DMS53 (cell line): Measurements from ENCODE around the gene NUMBL.

Experiments used
- DNase-seq: peaks from one replicate; lab custom pipeline; 2025; lab: John Stamatoyannopoulos, UW

NUMBL gene

GRCh38 chr19:40689339-40690049, 957 bp downstream of the NUMBL start:
- DNase-seq, result no peak

GRCh38 chr19:40688987-40689338, 1.5 kb downstream of the NUMBL start:
- no peak for DNase-seq

DNA sequence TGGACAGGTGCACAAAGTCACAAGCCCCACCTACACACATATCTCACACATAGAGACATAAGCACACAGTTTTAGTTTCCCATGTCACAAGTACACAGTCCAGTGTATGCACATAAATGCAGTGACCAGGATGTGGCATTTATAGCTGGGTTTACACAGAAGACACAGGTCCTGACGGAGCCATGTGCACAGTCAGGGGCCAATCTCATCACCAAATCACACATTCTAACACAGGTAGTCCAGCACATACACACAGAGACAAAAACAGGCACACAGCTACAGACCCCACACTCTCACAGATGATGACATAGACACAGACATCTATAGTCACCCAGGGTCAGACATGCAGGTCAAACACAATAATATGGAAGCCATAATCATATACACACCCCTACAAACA, 2.1 kb downstream of the NUMBL start:
- no peak for DNase-seq

DNA sequence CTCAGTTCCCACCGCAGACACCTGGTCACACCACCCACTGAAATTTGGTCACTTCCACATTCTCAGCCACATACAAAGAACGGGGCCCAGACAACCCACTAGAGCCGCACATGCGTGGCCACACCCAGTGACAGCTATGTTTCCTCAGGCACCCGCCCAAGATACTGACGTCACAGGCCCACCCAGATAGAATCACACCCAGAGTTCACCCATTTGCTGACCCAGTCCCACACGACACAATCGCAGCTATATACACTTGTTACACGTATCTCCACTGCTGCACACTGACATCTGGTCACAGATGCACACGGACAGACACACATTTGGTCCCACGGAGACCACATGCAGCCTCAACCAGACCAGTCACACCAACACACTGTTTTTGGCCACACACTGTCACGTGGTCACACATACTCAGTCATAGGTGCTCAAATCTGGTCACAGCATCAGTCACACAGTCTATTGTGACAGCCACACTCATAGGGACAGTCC, 2.9 kb downstream of the NUMBL start:
- DNase-seq, result no peak

DNA sequence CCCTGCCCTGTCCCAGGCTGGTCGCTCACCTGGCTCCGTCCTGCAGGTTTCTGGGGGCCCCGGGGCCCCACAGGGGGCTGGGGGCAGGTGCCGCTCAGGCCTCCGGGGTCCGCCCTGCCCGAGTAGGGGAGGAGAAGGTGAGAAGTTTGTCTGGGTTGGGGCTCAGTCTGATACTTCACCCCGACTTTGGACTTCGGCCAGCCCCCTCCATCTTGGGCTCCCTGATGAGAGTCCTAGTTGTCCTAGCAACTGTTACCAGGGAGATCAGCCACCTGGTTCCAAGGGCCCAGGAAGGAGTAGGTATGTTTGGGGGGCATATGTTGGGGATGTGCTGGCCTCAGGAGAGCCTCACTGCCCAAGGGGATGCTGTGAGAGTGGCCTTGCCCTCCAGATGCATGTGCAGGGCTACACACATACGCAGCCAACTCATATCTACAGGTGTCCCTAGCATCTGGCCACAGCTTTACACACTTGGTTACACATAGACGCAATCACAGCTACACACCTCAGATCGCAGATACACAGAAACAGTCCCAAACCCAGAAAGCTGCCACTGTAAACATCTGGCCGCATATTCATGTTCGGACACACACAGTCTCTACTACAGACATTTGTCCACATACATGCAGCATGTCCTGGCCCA, 3.4 kb downstream of the NUMBL start:
- no peak for DNase-seq

DNA sequence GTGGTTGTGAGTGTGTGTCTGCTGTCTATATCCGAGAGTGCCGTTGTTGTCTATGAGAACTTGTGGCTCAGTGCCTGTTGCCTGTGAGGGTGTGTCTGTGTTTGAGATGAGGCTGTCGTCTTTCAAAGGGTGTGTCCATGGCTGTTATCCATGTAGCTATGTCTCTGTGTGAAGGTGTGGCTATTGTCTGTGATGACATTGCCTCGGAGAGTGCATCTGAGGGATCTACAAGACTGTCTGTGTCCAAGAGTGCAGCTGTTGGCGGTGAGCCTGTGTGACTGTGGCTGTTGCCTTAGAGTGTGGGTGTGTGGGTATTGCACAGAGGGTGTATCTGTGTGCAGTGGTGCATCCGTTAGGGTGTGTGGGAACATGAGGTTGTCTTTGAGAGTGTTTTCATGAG, 4.9 kb downstream of the NUMBL start:
- DNase-seq, result no peak

DNA sequence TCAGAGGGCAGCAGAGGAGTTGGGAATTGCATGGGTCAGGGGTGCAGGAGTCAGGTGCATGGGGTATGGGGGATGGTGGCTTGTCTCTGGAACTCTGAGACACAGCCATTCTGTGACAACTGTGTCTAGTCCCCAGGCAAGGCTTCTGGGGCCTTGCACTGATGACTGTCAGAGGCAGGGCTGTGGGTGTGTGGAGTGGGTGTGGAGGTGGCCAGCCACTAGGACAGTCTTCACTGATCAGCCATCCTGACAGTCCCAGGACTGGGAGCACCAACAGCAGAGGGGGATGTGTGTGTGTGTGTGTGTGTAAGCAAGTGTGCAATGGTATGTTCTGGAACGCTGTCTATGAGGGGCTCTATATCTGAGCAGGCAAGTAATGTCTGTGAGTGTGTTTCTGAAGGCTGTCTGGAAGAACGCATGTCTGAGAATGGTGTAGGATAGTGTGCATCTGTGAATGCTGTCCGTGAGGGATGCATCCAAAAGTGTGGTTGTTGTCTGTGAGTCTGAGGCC, 5.4 kb downstream of the NUMBL start:
- no peak for DNase-seq

GRCh38 chr19:40684280-40684679, 6.2 kb downstream of the NUMBL start:
- DNase-seq, result no peak

DNA sequence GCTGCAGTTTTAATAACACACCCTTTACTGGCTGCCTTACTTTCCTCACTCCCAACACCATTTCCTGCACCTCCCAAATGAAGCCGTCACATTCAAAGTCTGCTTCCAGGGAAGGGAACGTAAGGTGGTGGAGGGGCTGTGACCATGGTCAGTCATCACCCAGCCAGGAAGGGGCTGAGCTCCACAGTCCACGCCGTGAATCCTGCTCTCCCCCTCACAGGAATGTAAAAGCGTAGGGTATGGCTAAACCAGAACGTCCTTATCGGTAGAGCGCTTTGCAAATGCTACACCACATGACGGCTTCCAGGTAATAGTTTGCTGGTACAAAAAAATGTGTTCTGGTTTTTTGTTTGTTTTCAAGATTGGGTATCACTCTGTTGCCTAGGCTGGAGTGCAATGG, 7.0 kb downstream of the NUMBL start:
- DNase-seq, result no peak

GRCh38 chr19:40682431-40682964, 8.0 kb downstream of the NUMBL start:
- DNase-seq, result no peak

DNA sequence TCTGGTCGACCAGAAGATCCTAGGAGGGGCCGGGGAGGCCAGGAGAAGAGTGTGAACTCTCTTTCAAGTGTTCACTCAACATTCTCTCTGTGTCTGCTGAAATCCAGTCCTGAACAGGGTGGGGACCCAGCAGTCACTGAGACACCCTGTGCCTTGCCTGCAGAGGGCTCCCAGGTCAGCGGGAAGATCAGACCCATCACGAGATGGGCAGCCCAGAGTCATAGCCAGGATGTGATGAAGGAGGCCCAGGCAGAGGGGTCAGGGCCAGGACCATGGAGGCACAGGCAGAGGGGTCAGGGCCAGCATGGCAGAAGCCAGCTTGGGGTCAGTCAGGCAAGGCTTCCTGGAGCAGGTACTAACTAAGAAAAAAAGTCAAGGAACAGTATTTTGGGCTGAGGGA, 9.4 kb downstream of the NUMBL start:
- DNase-seq, result no peak

- DNase-seq, result no peak
These were observed 13.3 kb downstream of the NUMBL start for GRCh38 chr19:40677156-40677555.

DNA sequence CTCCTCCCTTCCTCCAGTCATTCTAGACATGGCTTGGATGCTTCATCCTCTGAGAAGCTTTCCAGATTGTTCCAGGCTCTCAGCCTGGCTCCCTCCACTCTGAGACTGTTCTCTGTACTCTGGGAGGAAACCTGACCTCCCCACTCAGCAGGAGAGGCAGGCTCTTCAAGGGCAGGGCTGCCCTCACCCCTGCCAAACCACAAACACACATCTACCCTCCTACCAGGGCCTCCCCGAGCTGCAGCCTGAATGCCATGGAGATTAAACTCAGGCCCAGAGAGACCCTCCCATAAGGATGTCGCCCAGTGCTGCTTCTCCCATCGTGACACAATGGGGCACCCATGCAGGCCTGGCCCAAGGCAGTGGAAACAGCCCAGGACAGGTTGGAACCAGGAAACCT, 16.2 kb downstream of the NUMBL start:
- DNase-seq, result no peak

DNA sequence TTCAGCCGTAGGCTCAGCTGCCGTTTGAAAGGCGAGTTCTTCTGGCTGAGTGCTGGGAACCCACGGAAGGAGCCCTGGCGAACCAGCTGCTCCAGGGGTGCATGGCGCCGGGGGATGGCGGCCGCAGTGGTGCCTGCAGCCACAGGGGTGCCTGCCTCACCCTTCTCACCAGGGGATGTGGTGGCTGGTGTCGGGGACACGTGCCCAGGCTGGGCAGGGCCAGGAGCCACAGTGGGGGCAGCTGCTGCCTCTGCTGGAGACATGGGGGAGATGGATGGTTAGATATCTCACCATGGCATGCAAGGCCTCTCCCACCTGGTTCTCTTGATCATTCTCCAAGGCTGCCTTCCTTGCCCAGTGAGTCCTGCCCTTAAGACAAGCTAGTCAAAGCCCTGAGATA, 17.1 kb downstream of the NUMBL start:
- DNase-seq, result no peak

DNA sequence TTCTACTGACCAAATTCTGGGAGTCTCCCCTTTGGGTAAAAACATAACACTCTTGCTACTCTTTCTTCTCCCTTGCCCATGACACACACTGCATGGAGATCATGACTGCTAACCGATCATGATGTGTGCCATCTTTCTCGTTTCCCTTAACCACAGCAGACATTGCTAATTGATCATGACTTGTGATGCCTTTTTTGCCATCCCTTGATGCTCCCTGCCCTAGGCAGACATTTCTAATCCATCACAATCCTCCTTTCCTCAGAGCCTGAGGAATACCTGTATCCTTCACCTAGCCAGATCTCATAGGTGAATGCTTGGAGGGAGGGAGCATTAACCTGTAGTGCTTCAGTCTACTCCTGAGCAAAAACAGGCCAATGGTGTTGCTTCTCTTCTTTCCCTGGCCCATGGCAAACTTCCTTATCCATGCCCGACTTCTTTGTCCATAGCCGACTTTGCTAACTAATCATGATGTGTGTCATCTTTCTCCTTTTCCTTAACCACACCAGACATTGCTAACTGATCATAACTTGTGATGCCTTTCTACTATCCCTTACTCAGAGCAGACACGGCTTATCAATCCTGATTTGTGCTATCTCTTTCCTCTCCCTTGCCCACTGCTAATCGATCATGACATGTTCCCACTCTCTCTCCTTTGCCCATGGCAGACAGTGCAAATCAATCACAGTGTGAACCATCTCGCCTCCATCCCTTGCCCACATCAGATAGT, 17.7 kb downstream of the NUMBL start:
- no peak for DNase-seq

DNA sequence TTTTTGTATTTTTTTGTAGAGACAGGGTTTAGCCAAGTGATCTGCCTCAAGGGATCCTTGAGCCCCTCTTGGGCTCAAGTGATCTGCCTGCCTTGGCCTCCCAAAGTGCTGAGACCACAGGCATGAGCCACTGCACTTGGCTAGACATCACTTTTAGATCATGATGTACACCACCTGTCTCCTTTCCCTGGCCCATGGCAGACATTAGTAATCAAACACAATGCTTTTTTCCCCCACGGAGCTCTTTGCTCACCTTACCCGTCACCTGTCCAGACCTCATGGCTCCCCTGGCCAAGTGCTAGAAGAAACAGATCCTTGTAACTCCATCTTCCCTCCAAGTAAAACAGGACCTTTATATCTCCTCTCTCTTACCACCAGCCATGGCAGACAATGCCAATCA, 18.4 kb downstream of the NUMBL start:
- DNase-seq, result no peak

DNA sequence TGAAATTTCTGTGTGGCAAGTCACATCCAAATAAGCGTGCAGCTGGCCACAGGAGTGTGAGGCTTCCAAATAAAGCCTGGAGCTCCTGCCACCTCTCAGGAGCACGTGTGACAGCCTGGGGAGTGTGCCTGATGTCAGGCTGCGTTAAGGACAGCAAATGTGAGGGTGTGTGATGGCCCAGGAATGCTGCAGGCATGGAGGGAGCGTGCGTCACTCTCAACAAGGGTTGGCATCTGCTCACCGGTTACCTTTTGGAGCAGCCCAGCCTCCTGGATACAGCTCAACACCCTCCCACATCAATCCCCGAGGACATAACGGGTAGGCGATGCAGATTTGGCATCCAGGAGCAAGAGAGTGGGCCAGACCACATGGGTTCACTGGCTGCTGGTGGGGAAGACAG, 19.0 kb downstream of the NUMBL start:
- DNase-seq, result no peak

GRCh38 chr19:40668991-40669614, 21.3 kb downstream of the NUMBL start:
- no peak for DNase-seq

DNA sequence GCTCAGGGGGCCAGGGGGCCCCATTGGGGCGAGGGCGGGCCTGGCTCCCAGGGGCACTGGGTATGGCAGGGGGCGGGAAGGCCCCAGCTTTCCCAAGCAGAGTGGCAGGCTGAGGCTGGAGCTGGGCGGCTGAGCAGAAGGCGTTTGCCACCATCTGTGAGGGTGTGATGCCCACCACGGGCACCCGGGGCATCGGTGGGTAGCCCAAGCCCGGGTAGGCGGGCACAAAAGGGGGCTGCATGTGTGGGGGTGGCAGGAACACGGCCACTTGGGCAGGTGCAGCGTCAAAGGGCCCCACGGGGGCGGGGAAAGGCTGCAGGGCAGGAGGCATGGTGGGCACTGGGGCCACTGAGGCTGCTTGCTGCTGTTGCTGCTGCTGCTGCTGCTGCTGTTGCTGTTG, 22.8 kb downstream of the NUMBL start:
- no peak for DNase-seq

DNA sequence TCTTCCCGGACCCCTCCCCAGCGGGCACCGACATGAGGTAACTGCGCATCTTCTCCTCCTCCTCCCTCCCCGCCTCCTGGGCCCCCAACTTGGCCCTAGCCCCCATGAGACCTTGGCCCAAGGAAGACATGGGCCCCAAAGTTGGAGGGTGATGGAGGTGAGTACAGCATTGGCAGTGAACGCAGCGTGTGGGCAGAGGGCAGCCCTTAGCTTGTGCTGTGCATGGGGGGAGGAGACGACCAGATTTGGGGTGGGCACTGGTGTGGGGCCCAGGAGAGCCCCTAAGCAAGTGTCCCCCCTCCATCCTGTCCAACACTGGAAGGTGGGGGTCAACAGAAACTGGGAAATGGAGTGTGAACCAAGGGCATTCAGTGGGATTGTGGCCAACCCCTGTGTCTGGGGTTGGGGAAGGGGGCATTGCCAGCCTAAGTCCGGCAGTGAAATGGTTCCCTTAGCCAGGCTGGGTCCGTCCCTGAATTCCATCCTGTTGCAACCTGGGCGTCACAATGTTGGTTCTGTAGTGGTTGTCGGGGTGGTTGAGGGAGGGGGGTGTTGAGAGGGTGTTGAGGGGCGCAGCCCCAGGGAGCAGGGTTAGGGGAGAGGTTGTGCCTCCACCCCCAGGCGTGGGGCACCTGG, 23.5 kb downstream of the NUMBL start:
- no peak for DNase-seq
